ENCODE results near the gene SNCAIP. TPM values are rescaled to one million over a fixed set of nuclear protein-coding genes. Genes with fewer than 3 reads are reported as not detected.

The SNCAIP gene
- total RNA-seq, 1 experiment from 2014 or later = 3.0 TPM

- no peak overlapping the region for H3K27ac ChIP-seq (ENCODE audit: insufficient read length, low read depth, low read length)
- H2BK20ac ChIP-seq (ENCODE audit: low read depth, low read length, poor library complexity, severe bottlenecking) = no peak overlapping the region
- H2BK5ac ChIP-seq (ENCODE audit: insufficient read length, low read length) = no peak overlapping the region
- no peaks in the 10 kb centered on the region for H4K20me1 ChIP-seq (ENCODE audit: control insufficient read depth, insufficient read depth, insufficient read length)
- peaks cover 8% of the 10 kb centered on the region; the same call in 1 of the 2 replicates for H3K4me1 ChIP-seq (ENCODE audit: insufficient read depth, low read length)
- no peak overlapping the region for H3K23ac ChIP-seq (ENCODE audit: insufficient read length, low read depth, low read length)
- no peak overlapping the region for H3K9ac ChIP-seq (ENCODE audit: extremely low read depth, insufficient read length, low read length)
- TF ChIP-seq CTCF (conservative IDR thresholded peaks at IDR 0.05) = no peak
- H2BK15ac ChIP-seq (ENCODE audit: low read depth, low read length) = no peak overlapping the region
- no peak overlapping the region for H4K8ac ChIP-seq (replicated peaks; ENCODE audit: insufficient read length, low read depth, low read length)
- H2AK5ac ChIP-seq (ENCODE audit: insufficient read length, low read length) = no peak overlapping the region
- WGBS (ENCODE audit: extremely low coverage, insufficient read length, low lambda C conversion rate) = no CpG with 5 or more reads among the region's 3 CpGs
- H3K18ac ChIP-seq (ENCODE audit: insufficient read length, low read depth, low read length) = no peak overlapping the region
- H3K79me1 ChIP-seq (ENCODE audit: insufficient read depth, low read depth, low read length, poor library complexity, severe bottlenecking) = no peaks in the 10 kb centered on the region
- H3K4me2 ChIP-seq (ENCODE audit: insufficient read depth, insufficient read length, low read length) = no peak overlapping the region
- H3K27ac Mint-ChIP-seq = no peak overlapping the region
- H3K27me3 Mint-ChIP-seq (ENCODE audit: low read depth) = peaks cover 2% of the 10 kb centered on the region; the same call in 1 of the 2 replicates
- H3K79me2 ChIP-seq (ENCODE audit: insufficient read depth, low read length) = no peaks in the 10 kb centered on the region
- H3K4ac ChIP-seq (ENCODE audit: low read depth, low read length) = no peak overlapping the region
- H3K9me3 ChIP-seq (ENCODE audit: control insufficient read depth, low read depth, low read length) = no peaks in the 10 kb centered on the region
- H2AFZ ChIP-seq (ENCODE audit: low read length) = no peak overlapping the region
- DNase-seq = no peak
- H3T11ph ChIP-seq (ENCODE audit: low read length) = no peak overlapping the region
- no peak overlapping the region for H3K4me3 Mint-ChIP-seq
- no peaks in the 10 kb centered on the region for H3K23me2 ChIP-seq (ENCODE audit: insufficient read length, low read depth, low read length, poor library complexity, severe bottlenecking)
- no peak overlapping the region for H2BK120ac ChIP-seq (ENCODE audit: low read depth, low read length, poor library complexity, severe bottlenecking)
- H3K36me3 Mint-ChIP-seq (ENCODE audit: insufficient read depth in 1 of 3, low read depth in 3 of 3) = no peaks in the 10 kb centered on the region
- no peak overlapping the region for H4K5ac ChIP-seq (ENCODE audit: insufficient read length, low read depth, low read length)
- no peak overlapping the region for H2BK12ac ChIP-seq (ENCODE audit: insufficient read length, low read depth, low read length)
- H4K91ac ChIP-seq (ENCODE audit: insufficient read length, low read depth, low read length) = no peak overlapping the region
- no peaks in the 10 kb centered on the region for H3K27me3 ChIP-seq (ENCODE audit: insufficient read depth, low read length)
- no peak overlapping the region for H3K14ac ChIP-seq (ENCODE audit: insufficient read depth, low read length)
- no peaks in the 10 kb centered on the region for H3K9me3 Mint-ChIP-seq
- no peak overlapping the region for H3K56ac ChIP-seq (ENCODE audit: insufficient read length, low read depth, low read length)
- peaks cover 25 to 26% of the 10 kb centered on the region in 2 experiments for H3K4me1 Mint-ChIP-seq
Observed at GRCh38 chr5:122366501-122366900, 54.5 kb downstream of the SNCAIP start.
